ENCODE measurements around the gene ASXL1. TPM values are rescaled to one million over a fixed set of nuclear protein-coding genes. Genes with fewer than 3 reads are reported as not detected.

The ASXL1 gene
- total and polyA plus RNA-seq, 9 of the 15 experiments (the other 6 are each of a cell fraction or from before 2014, with no cell fraction given) = 6.5 to 65.3 (median 32.3) TPM

DNA sequence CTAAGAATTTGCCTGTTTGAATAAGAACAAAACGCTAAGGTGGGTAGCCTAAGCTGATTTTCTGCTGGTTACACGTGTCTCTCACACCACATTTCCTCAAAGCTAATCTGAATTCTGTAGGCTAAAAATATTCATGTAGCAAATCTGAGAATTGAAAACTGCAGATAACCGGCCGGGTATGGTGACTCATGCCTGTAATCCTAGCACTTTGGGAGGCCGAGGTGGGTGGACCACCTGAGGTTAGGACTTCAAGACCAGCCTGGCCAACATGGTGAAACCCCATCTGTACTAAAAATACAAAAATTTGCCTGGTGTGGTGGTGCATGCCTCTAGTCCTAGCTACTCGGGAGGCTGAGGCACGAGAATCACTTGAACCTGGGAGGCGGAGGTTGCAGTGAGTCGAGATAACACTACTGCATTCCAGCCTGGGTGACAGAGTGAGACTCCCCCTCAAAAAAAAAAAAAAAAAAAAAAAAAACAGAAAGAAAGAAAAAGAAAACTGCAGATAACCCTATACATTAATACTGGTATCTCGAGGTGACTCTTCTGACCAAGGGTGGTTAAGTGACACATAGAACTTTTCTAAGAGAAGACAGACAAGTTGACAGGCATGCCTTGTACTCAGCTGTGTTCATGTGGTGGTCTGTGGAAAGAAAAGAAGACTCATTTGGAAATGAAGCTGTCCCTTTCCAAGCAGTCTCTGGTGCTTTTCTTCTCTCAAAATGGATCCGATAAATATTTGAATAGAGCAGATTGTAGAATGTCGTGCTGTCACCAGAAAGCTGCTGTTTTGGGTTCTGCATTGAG is 24.7 kb upstream of the ASXL1 start (continued):
- TF ChIP-seq DDX20 (tag; IDR thresholded peaks at IDR 0.05; ENCODE audit: low read depth) (no peak), NONO (IDR thresholded peaks at IDR 0.05; ENCODE audit: low read depth in 2 of 2, low read length in 1 of 2) (no peak), ZNF668 (CRISPR knock-in tag; IDR thresholded peaks at IDR 0.05) (no peak), FOSL1 (tag; conservative IDR thresholded peaks at IDR 0.05) (peak; percentile 87), MYC (IDR thresholded peaks at IDR 0.05; ENCODE audit: low read depth, low read length) (peak; percentile 35; the same call in 1 of the 2 replicates), MYC (CRISPR knock-in tag; IDR thresholded peaks at IDR 0.05; ENCODE audit: borderline replicate concordance, low read depth) (no peak), ZNF384 (IDR thresholded peaks at IDR 0.05; ENCODE audit: low read depth, low read length) (peak; percentile 73; the same call in 1 of the 2 replicates), ILK (tag; IDR thresholded peaks at IDR 0.05; ENCODE audit: borderline replicate concordance, low read depth) (no peak), RBM14 (IDR thresholded peaks at IDR 0.05; ENCODE audit: borderline replicate concordance, insufficient read depth, low read depth, low read length) (no peak), ZNF134 (CRISPR knock-in tag; conservative IDR thresholded peaks at IDR 0.05) (no peak), GTF2F1 (IDR thresholded peaks at IDR 0.05; ENCODE audit: low read depth, low read length) (no peak), MYNN (IDR thresholded peaks at IDR 0.05) (no peak), MYNN (CRISPR knock-in tag; IDR thresholded peaks at IDR 0.05) (no peak), PRMT5 (CRISPR knock-in tag; IDR thresholded peaks at IDR 0.05) (no peak), STAG1 (CRISPR knock-in tag; IDR thresholded peaks at IDR 0.05; ENCODE audit: borderline replicate concordance) (no peak), PHTF2 (CRISPR knock-in tag; IDR thresholded peaks at IDR 0.05) (no peak), ZBTB5 (IDR thresholded peaks at IDR 0.05) (no peak), PCBP1 (IDR thresholded peaks at IDR 0.05; ENCODE audit: low read depth, low read length, poor library complexity, severe bottlenecking) (no peak), SETDB1 (IDR thresholded peaks at IDR 0.05; ENCODE audit: low read length) (no peak), ZNF644 (tag; IDR thresholded peaks at IDR 0.05; ENCODE audit: low read depth) (no peak), BRD4 (IDR thresholded peaks at IDR 0.05) (no peak)
- TF ChIP-seq, protein P1, sequence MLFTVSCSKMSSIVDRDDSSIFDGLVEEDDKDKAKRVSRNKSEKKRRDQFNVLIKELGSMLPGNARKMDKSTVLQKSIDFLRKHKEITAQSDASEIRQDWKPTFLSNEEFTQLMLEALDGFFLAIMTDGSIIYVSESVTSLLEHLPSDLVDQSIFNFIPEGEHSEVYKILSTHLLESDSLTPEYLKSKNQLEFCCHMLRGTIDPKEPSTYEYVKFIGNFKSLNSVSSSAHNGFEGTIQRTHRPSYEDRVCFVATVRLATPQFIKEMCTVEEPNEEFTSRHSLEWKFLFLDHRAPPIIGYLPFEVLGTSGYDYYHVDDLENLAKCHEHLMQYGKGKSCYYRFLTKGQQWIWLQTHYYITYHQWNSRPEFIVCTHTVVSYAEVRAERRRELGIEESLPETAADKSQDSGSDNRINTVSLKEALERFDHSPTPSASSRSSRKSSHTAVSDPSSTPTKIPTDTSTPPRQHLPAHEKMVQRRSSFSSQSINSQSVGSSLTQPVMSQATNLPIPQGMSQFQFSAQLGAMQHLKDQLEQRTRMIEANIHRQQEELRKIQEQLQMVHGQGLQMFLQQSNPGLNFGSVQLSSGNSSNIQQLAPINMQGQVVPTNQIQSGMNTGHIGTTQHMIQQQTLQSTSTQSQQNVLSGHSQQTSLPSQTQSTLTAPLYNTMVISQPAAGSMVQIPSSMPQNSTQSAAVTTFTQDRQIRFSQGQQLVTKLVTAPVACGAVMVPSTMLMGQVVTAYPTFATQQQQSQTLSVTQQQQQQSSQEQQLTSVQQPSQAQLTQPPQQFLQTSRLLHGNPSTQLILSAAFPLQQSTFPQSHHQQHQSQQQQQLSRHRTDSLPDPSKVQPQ (CRISPR knock-in tag; IDR thresholded peaks at IDR 0.05; ENCODE audit: borderline replicate concordance) = no peak
- TF ChIP-seq, protein P2, sequence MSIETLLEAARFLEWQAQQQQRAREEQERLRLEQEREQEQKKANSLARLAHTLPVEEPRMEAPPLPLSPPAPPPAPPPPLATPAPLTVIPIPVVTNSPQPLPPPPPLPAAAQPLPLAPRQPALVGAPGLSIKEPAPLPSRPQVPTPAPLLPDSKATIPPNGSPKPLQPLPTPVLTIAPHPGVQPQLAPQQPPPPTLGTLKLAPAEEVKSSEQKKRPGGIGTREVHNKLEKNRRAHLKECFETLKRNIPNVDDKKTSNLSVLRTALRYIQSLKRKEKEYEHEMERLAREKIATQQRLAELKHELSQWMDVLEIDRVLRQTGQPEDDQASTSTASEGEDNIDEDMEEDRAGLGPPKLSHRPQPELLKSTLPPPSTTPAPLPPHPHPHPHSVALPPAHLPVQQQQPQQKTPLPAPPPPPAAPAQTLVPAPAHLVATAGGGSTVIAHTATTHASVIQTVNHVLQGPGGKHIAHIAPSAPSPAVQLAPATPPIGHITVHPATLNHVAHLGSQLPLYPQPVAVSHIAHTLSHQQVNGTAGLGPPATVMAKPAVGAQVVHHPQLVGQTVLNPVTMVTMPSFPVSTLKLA (conservative IDR thresholded peaks at IDR 0.05) = 0 out of 4 replicates have a peak, but pooled peaks of 1 of the 2 experiments have one; percentile 40
